Measurements from ENCODE around the gene MRI1. TPM values are rescaled to one million over a fixed set of nuclear protein-coding genes. Genes with fewer than 3 reads are reported as not detected.

The MRI1 gene
- polyA plus RNA-seq, 1 donor from 2014 or later, result 17.6 TPM

DNA sequence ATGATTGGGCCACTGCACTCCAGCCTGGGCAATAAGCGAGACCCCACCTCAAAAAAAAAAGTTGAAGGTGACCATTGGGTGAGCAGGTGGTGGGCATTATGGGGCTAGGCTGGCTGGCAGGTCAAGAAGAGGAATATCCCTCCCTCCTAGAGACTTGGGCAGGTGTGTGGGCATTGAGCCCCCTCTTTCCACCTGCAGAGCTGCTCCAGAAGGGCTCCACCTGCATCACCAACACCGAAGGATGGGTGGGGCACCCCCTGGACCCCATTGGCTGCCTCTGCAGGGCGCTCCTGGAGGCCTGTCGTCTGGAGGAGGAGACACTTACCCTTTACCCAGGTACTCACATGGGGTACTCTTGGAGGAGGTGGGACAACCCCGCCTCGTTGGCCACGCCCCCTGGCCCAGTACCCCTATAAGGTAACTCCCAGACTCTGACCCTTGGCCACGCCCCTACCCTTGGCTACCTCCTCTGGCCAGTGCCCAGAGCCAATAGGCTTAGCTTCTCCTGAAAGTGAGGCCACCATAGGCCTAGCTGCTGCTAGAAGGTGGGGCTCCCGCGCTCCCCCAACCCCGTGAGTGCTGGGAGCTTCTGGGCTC lies 52.8 kb downstream of the MRI1 start:
- no peaks in the 10 kb centered on the region for H3K9me3 Mint-ChIP-seq
- H3K27me3 Mint-ChIP-seq, result no peaks in the 10 kb centered on the region
- H3K27ac Mint-ChIP-seq, result no peak overlapping the region
- peaks cover 2% of the 10 kb centered on the region for H3K36me3 Mint-ChIP-seq
- peak overlapping the region in 3 of 4 donors; percentile 39 to 55 (median 52) for H3K4me3 Mint-ChIP-seq
- H3K4me1 Mint-ChIP-seq, result no peaks in the 10 kb centered on the region

DNA sequence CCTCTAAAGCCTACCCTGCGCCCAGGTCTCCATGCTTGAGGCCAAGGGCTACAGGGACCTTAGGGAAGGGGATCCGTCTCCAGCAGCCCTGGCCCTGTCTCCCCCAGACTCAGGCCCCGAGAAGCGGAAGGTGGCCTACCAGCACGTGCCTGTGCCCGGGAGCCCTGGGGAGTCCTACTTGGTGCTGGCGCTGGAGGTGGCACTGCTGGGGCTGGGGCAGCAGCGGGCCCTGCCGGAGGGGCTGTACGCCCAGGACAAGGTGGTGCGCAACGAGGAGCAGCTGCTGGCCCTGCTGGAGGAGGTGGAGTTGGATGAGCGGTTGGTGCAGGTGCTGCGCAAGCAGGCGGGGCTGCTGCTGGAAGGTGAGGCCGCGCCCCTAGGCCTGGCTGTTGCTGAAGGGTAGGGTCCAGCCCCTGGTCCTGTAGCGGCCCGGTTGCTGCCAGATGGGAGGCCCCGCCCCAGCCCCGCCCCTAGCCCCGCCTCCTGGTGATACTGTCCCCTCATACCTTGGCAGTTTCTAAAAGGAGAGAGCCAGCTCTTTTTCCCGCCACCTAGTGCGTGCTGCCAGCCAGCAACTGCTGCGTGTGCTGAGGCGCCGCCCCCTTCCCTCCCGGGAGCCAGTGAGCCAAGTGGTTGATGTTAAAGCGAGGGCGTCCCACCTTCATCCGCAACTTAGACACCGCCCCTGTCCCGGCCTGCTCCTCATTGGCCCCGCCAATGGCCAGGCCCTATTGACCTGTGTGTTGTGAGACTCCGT lies 53.5 kb downstream of the MRI1 start:
- peaks cover 2% of the 10 kb centered on the region for H3K36me3 Mint-ChIP-seq
- H3K9me3 Mint-ChIP-seq, result no peaks in the 10 kb centered on the region
- no peaks in the 10 kb centered on the region for H3K4me1 Mint-ChIP-seq
- peak overlapping the region in 1 of 3 donors; percentile 67 for H3K27ac Mint-ChIP-seq
- H3K4me3 Mint-ChIP-seq, result peak overlapping the region in 3 of 4 donors; percentile 39 to 61 (median 55)
- no peaks in the 10 kb centered on the region for H3K27me3 Mint-ChIP-seq

DNA sequence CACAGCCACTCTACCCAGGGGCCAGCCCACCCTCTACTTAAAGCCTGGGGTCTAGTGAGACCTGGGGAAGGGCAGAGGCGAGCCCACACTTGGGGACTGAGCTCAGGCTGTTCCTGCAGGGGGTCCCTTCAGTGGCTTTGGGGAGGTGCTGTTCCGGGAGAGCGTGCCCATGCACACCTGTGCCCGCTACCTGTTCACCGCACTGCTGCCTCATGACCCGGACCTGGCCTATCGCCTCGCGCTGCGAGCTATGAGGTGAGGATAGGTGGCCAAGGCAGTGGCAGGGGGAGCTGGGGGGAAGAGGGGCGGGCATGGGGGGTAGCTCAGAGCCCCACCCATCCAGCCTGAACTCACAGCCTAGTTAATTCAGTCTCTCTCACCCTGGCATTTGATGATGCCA lies 54.9 kb downstream of the MRI1 start:
- Mint-ChIP-seq H3K4me1 (no peaks in the 10 kb centered on the region), H3K9me3 (no peaks in the 10 kb centered on the region), H3K27me3 (no peaks in the 10 kb centered on the region), H3K4me3 (no peak overlapping the region), H3K27ac (no peak overlapping the region), H3K36me3 (peaks cover 4% of the 10 kb centered on the region)

DNA sequence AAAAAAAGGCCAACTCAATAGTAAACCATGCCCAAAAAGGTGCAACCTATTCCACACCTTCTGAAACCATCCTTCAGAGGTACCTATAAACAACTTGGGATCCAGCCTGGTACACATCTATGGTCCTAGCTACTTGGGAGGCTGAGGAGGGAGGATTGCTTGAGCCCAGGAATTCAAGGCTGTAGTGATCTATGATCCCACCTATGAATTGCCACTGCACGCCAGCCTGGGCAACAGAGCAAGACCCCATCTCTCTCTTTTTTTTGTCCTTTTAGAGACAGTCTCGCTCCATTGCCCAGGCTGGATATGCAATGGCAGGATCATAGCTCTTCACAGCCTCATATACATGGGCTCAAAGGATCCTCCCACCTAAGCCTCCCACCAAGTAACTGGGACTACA lies 57.0 kb downstream of the MRI1 start:
- no peaks in the 10 kb centered on the region for H3K4me1 Mint-ChIP-seq
- no peak overlapping the region for H3K4me3 Mint-ChIP-seq
- H3K27ac Mint-ChIP-seq, result no peak overlapping the region
- peaks cover 7% of the 10 kb centered on the region for H3K36me3 Mint-ChIP-seq
- no peaks in the 10 kb centered on the region for H3K9me3 Mint-ChIP-seq
- no peaks in the 10 kb centered on the region for H3K27me3 Mint-ChIP-seq

DNA sequence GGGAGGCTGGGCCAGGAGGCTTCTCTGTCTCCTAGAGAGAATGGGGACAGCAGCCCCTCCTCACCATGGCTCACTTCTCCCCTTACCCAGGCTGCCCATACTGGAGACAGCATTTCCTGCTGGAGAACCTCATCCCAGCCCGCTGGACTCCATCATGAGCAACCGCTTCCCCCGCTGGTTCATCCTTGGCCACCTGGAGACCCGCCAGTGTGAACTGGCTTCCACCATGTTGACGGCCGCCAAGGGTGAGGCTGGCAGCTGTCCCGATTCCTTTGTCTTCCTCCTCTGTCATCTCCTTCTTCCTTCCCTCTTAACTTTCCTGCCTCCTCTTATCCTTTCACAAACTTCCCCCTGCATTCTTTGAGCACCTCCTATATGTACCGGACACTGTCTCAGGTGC lies 58.9 kb downstream of the MRI1 start:
- no peak overlapping the region for H3K4me3 Mint-ChIP-seq
- peaks cover 5% of the 10 kb centered on the region for H3K36me3 Mint-ChIP-seq
- H3K9me3 Mint-ChIP-seq, result no peaks in the 10 kb centered on the region
- no peaks in the 10 kb centered on the region for H3K4me1 Mint-ChIP-seq
- H3K27ac Mint-ChIP-seq, result peak overlapping the region in 1 of 3 donors; percentile 77
- H3K27me3 Mint-ChIP-seq, result no peaks in the 10 kb centered on the region

Other genes starting within 250 kb of the MRI1 start
- gene C19orf53, start 9.9 kb downstream of the MRI1 start, polyA plus RNA-seq, result 208 TPM
- gene ZSWIM4, start 30.9 kb downstream of the MRI1 start, polyA plus RNA-seq, result 1.2 TPM
- gene NANOS3, start 112.6 kb downstream of the MRI1 start, polyA plus RNA-seq, result not detected
- not detected for gene BRME1, start 141.6 kb downstream of the MRI1 start, polyA plus RNA-seq
- 15.5 TPM for gene CC2D1A, start 141.7 kb downstream of the MRI1 start, polyA plus RNA-seq
- not detected for gene PODNL1, start 173.9 kb downstream of the MRI1 start, polyA plus RNA-seq
- 5.7 TPM for gene DCAF15, start 188.0 kb downstream of the MRI1 start, polyA plus RNA-seq
- 3.7 TPM for gene RFX1, start 241.8 kb downstream of the MRI1 start, polyA plus RNA-seq